ENCODE data around the gene UBL4A. TPM values are rescaled to one million over a fixed set of nuclear protein-coding genes. Genes with fewer than 3 reads are reported as not detected.

UBL4A gene
- total and polyA plus RNA-seq, 2 of the 13 experiments (the other 11 are each of a cell fraction or from before 2014, with no cell fraction given) = 16.8 to 25.5 TPM

DNA sequence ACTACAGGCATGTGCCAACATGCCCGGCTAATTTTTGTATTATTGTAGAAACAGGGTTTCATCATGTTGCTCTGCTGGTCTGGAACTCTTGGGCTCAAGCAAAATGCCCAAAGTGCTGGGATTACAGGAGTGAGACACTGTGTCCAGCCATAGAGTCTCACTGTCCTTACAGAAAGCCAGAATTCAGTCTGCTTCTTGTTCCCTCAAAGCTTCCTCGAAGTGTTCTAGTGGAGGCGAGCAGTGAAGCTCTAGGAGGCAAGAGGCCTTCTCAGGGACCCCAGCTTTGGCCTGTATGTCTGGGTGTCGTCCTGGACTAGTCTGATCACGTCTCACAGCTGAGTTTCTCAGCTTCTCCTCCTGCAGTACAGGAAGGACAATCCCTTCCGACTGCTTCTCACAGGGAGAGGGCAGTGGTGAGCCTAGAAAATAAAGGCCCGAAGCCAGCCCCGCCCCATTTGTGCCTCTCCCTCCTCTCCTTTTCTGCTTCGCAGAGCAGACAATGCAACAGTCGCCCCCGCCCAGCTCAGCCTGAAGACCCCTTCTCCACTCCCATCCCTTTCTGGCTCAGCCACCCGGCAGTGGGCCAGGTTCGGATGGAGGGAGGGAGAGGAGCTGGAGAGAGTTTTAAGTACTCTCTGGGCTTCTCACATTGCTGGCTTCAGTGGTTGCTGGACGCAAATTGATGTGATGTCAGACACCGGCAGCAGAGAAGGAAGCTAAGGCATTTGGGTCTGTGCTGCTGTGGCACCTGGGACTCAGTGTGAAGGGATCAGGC, 40.7 kb upstream of the UBL4A start (continued):
- TF ChIP-seq, protein P1, sequence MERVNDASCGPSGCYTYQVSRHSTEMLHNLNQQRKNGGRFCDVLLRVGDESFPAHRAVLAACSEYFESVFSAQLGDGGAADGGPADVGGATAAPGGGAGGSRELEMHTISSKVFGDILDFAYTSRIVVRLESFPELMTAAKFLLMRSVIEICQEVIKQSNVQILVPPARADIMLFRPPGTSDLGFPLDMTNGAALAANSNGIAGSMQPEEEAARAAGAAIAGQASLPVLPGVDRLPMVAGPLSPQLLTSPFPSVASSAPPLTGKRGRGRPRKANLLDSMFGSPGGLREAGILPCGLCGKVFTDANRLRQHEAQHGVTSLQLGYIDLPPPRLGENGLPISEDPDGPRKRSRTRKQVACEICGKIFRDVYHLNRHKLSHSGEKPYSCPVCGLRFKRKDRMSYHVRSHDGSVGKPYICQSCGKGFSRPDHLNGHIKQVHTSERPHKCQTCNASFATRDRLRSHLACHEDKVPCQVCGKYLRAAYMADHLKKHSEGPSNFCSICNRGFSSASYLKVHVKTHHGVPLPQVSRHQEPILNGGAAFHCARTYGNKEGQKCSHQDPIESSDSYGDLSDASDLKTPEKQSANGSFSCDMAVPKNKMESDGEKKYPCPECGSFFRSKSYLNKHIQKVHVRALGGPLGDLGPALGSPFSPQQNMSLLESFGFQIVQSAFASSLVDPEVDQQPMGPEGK (CRISPR knock-in tag; IDR thresholded peaks at IDR 0.05) = 0 out of 2 replicates have a peak, but pooled peaks have one; percentile 16
- TF ChIP-seq SP5 (CRISPR knock-in tag; IDR thresholded peaks at IDR 0.05; ENCODE audit: borderline replicate concordance, low read depth) (0 out of 2 replicates have a peak, but pooled peaks have one; percentile 20), MYC (CRISPR knock-in tag; IDR thresholded peaks at IDR 0.05; ENCODE audit: borderline replicate concordance) (no peak), TAF1 (CRISPR knock-in tag; IDR thresholded peaks at IDR 0.05) (no peak), ZBTB8A (CRISPR knock-in tag; IDR thresholded peaks at IDR 0.05; ENCODE audit: borderline replicate concordance, low read depth) (no peak), STAT5B (CRISPR knock-in tag; IDR thresholded peaks at IDR 0.05) (no peak), ZNF891 (CRISPR knock-in tag; IDR thresholded peaks at IDR 0.05) (no peak), ZNF678 (CRISPR knock-in tag; IDR thresholded peaks at IDR 0.05) (no peak), KDM5B (CRISPR knock-in tag; IDR thresholded peaks at IDR 0.05; ENCODE audit: borderline replicate concordance) (0 out of 2 replicates have a peak, but pooled peaks have one; percentile 25), NR3C1 (CRISPR knock-in tag; IDR thresholded peaks at IDR 0.05) (no peak), GABPB1 (CRISPR knock-in tag; IDR thresholded peaks at IDR 0.05) (no peak), RFXAP (CRISPR knock-in tag; IDR thresholded peaks at IDR 0.05; ENCODE audit: borderline replicate concordance) (no peak), MBD4 (IDR thresholded peaks at IDR 0.05; ENCODE audit: borderline replicate concordance, low read length) (no peak), HNRNPL (IDR thresholded peaks at IDR 0.05; ENCODE audit: low read depth, low read length) (no peak), ZNF451 (CRISPR knock-in tag; IDR thresholded peaks at IDR 0.05) (no peak), ZMAT3 (CRISPR knock-in tag; conservative IDR thresholded peaks at IDR 0.05) (no peak)
- TF ChIP-seq, protein P2, sequence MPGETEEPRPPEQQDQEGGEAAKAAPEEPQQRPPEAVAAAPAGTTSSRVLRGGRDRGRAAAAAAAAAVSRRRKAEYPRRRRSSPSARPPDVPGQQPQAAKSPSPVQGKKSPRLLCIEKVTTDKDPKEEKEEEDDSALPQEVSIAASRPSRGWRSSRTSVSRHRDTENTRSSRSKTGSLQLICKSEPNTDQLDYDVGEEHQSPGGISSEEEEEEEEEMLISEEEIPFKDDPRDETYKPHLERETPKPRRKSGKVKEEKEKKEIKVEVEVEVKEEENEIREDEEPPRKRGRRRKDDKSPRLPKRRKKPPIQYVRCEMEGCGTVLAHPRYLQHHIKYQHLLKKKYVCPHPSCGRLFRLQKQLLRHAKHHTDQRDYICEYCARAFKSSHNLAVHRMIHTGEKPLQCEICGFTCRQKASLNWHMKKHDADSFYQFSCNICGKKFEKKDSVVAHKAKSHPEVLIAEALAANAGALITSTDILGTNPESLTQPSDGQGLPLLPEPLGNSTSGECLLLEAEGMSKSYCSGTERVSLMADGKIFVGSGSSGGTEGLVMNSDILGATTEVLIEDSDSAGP (CRISPR knock-in tag; IDR thresholded peaks at IDR 0.05; ENCODE audit: borderline replicate concordance) = no peak
- TF ChIP-seq, protein P3, sequence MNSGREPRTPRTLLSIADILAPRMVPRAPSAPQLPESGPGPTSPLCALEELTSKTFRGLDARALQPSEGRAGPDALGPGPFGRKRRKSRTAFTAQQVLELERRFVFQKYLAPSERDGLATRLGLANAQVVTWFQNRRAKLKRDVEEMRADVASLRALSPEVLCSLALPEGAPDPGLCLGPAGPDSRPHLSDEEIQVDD (CRISPR knock-in tag; IDR thresholded peaks at IDR 0.05; ENCODE audit: borderline replicate concordance) = no peak
- TF ChIP-seq, protein P4, sequence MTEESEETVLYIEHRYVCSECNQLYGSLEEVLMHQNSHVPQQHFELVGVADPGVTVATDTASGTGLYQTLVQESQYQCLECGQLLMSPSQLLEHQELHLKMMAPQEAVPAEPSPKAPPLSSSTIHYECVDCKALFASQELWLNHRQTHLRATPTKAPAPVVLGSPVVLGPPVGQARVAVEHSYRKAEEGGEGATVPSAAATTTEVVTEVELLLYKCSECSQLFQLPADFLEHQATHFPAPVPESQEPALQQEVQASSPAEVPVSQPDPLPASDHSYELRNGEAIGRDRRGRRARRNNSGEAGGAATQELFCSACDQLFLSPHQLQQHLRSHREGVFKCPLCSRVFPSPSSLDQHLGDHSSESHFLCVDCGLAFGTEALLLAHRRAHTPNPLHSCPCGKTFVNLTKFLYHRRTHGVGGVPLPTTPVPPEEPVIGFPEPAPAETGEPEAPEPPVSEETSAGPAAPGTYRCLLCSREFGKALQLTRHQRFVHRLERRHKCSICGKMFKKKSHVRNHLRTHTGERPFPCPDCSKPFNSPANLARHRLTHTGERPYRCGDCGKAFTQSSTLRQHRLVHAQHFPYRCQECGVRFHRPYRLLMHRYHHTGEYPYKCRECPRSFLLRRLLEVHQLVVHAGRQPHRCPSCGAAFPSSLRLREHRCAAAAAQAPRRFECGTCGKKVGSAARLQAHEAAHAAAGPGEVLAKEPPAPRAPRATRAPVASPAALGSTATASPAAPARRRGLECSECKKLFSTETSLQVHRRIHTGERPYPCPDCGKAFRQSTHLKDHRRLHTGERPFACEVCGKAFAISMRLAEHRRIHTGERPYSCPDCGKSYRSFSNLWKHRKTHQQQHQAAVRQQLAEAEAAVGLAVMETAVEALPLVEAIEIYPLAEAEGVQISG (CRISPR knock-in tag; IDR thresholded peaks at IDR 0.05) = peak; percentile 15; the same call in 1 of the 2 replicates
- TF ChIP-seq, protein P5, sequence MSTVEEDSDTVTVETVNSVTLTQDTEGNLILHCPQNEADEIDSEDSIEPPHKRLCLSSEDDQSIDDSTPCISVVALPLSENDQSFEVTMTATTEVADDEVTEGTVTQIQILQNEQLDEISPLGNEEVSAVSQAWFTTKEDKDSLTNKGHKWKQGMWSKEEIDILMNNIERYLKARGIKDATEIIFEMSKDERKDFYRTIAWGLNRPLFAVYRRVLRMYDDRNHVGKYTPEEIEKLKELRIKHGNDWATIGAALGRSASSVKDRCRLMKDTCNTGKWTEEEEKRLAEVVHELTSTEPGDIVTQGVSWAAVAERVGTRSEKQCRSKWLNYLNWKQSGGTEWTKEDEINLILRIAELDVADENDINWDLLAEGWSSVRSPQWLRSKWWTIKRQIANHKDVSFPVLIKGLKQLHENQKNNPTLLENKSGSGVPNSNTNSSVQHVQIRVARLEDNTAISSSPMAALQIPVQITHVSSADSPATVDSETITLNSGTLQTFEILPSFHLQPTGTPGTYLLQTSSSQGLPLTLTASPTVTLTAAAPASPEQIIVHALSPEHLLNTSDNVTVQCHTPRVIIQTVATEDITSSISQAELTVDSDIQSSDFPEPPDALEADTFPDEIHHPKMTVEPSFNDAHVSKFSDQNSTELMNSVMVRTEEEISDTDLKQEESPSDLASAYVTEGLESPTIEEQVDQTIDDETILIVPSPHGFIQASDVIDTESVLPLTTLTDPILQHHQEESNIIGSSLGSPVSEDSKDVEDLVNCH (CRISPR knock-in tag; IDR thresholded peaks at IDR 0.05) = no peak
